AG09309 (cell line): Measurements from ENCODE around the gene GNG7.
"Not testable (repeated sequence)": the region's sequence is repeated elsewhere in the genome, so short reads cannot be mapped to it uniquely, and the experiment has no call there.

ENCODE experiments used
- DNase-seq: peaks from one replicate; pipeline ENCODE4 v3.0.0-alpha.2; 2010; ENCODE audit warnings: low read depth
- H3K4me3 ChIP-seq: 2 replicates; pipeline ENCODE4 v1.5.1; 2011; ENCODE audit warnings: mild to moderate bottlenecking, low read depth, low read length, moderate library complexity; ENCODE audit not compliant: control insufficient read depth
- TF ChIP-seq, protein P1 (sequence below): IDR thresholded peaks from 2 replicates; pipeline ENCODE4 v1.5.1; 2011; ENCODE audit warnings: mild to moderate bottlenecking, low read depth, low read length, inconsistent platforms; ENCODE audit not compliant: insufficient read depth, control insufficient read depth; ENCODE audit errors: missing control alignments

GNG7 gene

DNA sequence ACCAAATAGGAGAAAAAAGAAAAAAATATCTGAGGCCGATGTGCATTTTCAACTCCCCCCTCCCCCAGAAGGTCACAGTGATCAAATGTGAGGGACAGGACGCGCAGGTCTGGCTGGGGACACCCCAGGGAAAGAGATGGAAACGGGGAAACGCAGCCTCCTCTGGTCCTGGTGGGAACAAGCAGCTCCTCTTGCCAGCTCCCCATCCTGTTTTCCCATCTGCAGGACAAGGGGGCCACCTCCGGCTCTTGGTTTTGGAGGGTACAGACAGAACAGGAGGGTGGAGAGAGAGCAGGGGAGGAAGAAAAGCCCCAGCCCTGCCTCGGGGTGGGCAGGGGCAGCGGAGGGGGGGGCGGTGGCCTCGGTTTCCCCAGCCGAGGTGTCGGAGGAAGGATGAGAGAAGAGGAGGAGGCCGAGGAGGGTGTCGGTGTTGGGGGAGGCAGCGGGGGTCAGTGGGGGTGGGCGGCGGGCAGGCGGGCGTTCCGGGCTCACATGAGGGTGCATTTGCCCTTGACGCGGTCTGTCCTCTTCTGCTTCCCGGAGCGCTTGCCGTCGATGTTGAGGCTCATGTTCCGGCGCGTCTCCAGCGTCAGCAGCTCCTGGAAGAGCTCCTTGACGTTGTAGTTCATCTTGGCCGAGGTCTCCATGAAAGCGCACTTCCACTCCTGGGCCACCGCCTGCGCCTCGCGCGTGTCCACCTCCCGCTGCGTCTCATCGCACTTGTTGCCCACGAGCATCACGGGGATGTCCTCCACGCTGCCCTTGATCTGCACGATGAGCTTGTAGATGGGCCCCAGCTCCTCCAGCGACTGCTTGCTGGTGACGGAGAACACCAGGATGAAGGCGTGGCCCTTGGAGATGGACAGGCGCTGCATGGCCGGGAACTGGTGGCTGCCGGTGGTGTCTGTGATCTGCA is 14.5 kb upstream of the GNG7 start:
- TF ChIP-seq, protein P1, sequence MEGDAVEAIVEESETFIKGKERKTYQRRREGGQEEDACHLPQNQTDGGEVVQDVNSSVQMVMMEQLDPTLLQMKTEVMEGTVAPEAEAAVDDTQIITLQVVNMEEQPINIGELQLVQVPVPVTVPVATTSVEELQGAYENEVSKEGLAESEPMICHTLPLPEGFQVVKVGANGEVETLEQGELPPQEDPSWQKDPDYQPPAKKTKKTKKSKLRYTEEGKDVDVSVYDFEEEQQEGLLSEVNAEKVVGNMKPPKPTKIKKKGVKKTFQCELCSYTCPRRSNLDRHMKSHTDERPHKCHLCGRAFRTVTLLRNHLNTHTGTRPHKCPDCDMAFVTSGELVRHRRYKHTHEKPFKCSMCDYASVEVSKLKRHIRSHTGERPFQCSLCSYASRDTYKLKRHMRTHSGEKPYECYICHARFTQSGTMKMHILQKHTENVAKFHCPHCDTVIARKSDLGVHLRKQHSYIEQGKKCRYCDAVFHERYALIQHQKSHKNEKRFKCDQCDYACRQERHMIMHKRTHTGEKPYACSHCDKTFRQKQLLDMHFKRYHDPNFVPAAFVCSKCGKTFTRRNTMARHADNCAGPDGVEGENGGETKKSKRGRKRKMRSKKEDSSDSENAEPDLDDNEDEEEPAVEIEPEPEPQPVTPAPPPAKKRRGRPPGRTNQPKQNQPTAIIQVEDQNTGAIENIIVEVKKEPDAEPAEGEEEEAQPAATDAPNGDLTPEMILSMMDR: no peak
- no peak overlapping the region for H3K4me3 ChIP-seq
- DNase-seq: no peak

DNA sequence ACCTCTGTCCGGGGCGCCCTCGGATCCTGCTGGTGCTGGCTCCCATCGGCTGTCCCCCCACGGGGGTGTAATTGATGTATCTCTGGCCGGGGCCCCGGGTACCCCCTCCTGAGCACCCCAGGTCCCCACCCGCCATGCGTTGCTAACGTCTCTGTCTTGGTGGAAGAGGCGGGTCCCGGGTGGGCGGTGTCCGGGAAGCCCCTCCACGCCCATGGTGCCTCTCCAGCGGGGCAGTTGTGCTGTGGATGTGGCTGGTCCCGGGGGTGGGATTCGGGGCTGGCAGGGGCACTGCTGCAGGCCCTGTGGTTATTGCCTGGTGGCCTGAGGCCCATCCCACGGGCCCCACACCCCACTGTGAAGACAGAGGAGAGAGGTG is 13.8 kb upstream of the GNG7 start:
- no peak for DNase-seq
- TF ChIP-seq, protein P1: no peak
- H3K4me3 ChIP-seq: no peak overlapping the region

DNA sequence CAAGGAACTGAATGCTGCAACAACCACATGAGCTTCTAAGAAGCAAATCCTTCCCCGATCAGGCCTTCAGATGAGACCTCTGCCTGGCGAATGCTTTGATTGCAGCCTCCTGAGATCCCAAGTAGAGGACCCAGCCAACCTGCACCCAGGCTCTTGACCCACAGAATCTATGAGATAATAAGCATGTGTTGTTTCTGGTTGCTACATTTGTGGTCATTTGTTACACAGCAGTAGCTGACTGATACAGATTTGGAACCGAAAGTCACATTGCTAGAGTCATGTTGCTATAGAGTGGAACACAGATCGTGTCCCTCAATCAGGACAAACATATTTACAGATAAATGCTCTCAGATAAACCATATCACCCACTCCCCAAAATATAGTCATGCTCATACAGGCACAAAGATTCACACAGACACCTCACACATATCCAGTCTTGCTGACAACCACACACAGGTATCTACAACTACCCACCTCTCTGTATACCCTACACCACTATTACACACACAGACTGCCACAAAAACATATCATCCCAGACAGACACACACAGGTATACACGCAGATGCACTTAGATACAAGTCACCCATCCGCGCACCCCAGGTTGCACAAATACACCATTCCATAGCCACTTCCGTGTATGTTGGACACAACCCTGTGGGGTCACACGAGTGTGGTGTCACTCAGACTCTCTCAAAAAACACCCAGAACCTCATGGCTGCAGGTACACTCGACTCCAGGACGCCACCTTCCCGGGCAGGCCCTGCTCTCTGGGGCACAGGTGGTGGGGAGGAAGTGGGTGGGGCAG is 13.2 kb upstream of the GNG7 start:
- no peak for DNase-seq

DNA sequence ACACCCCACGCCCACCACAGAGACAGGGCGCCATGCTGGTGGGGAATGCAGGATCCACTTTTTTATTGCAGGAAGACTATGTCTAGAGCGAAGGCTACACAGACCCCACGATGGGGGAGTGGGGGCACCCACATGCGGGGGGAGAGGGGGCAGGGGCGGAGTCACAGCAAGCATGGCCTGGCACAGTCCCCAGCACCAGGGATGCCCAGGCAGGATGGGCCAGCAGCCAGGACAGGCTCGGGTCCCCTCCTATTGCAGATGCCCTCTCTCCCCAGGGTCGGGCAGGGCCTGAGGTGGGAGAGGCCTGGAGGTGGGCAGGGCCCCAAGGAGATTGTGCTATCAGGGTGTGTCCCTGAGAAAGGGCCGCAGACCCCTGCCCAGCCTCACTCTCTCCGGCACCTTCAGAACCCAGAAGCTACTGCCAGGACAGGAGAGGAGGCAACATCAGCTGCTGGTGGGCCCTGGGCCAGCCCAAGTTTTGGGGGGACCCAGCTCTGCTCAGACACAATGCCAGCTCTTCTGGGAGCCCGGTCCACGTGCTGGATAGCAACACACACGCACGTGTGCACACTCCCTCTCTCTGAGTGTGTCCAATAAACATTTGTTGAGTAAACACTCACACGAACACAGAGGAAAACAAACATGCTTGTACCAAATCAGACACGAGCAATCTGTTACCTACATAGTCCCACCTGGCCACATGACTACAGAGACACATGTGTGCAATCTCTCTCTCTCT is 12.2 kb upstream of the GNG7 start:
- no peak overlapping the region for H3K4me3 ChIP-seq
- no peak for DNase-seq
- TF ChIP-seq, protein P1: no peak

More for the DNA sequence above, 13.2 kb upstream of the GNG7 start:
- no peak overlapping the region for H3K4me3 ChIP-seq
- TF ChIP-seq, protein P1: no peak

DNA sequence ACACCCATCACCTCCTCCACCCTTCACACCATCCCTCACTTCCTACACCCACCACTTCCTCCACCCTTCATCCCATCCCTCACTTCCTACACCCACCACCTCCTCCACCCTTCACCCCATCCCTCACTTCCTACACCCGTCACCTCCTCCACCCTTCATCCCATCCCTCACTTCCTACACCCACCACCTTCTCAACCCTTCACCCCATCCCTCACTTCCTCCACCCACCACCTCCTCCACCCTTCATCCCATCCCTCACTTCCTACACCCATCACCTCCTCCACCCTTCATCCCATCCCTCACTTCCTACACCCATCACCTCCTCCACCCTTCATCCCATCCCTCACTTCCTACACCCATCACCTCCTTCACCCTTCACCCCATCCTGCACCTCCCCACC is 11.6 kb upstream of the GNG7 start:
- not testable (repeated sequence) for H3K4me3 ChIP-seq, DNase-seq

DNA sequence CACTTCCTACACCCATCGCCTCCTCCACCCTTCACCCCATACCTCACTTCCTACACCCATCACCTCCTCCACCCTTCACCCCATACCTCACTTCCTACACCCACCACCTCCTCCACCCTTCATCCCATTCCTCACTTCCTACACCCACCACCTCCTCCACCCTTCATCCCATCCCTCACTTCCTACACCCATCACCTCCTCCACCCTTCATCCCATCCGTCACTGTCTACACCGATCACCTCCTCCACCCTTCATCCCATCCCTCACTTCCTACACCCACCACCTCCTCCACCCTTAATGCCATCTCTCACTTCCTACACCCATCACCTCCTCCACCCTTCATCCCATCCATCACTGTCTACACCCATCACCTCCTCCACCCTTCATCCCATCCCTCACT is 10.7 kb upstream of the GNG7 start:
- H3K4me3 ChIP-seq, DNase-seq: not testable (repeated sequence)

DNA sequence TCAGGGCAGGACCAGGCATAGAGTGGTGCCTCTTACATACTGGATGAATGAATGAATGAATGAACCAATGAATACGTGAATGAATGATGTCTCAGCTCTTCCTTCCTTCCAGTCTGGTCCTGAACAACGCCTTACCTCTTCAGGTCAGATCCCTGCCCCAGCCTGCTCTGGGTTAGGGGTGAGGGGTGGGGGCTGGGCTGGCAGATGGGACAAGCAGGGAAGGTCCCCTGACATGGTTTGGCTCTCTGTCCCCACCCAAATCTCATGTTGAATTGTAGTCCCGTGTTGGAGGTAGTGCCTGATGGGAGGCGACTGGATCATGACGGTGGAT is 9.3 kb upstream of the GNG7 start:
- H3K4me3 ChIP-seq: no peak overlapping the region
- no peak for DNase-seq
- TF ChIP-seq, protein P1: no peak
